Prostate gland (tissue), 2 donors: Measurements from ENCODE around the gene GBX1. TPM values are rescaled to one million over a fixed set of nuclear protein-coding genes. Genes with fewer than 3 reads are reported as not detected.

ENCODE experiments used
- DNase-seq: peaks from one replicate; pipeline ENCODE4 v3.0.0-alpha.2; 2019; ENCODE audit warnings: low spot score
- H3K27ac ChIP-seq, 2 donors: fragments of 200-600 bp; sonication (generic); 2 replicates each; pipeline ENCODE4 v1.5.1; 2017 to 2019
- H3K27me3 ChIP-seq: fragments of 200-600 bp; sonication (generic); replicated peaks from 2 replicates; pipeline ENCODE4 v1.5.1; 2019; ENCODE audit not compliant: insufficient read depth
- H3K36me3 ChIP-seq, 2 donors: fragments of 200-600 bp; sonication (generic); 1 replicate in 1 of 2; 2 replicates in 1 of 2; pipeline versions ENCODE4 v1.5.1 to v1.8.1; 2017 to 2019
- H3K4me1 ChIP-seq: fragments of 200-600 bp; sonication (generic); replicated peaks from 2 replicates; pipeline ENCODE4 v1.5.1; 2019
- H3K4me3 ChIP-seq, 2 donors: fragments of 200-600 bp; sonication (generic); 2 replicates each; pipeline ENCODE4 v1.5.1; 2017 to 2019
- H3K9me3 ChIP-seq: fragments of 200-600 bp; sonication (generic); 2 replicates; pipeline ENCODE4 v1.5.1; 2017
- CTCF ChIP-seq, 4 experiments: fragments of 200-600 bp in 2 of 4; fragments of 450-650 bp in 2 of 4; sonication (generic) in 2 of 4; IDR thresholded peaks; 1 replicate in 3 of 4; 2 replicates in 1 of 4; pipeline ENCODE4 v1.5.1; 2016 to 2019; ENCODE audit warnings: antibody characterized with exemption in 4 of 4, mild to moderate bottlenecking in 2 of 4, moderate library complexity in 2 of 4
- POLR2A ChIP-seq: fragments of 450-650 bp; IDR thresholded peaks from one replicate; pipeline ENCODE4 v1.6.1; 2016; ENCODE audit warnings: antibody characterized with exemption, mild to moderate bottlenecking
- POLR2AphosphoS5 ChIP-seq: sonication (generic); formaldehyde crosslinking; IDR thresholded peaks from one replicate; pipeline ENCODE4 v1.6.1; 2017; ENCODE audit warnings: antibody characterized with exemption
- WGBS: methylation state at CpG from one replicate; pipeline ENCODE4 v1.1.5; 2018; 5-methylcytosine and 5-hydroxymethylcytosine counted together
- intact Hi-C: fragments of 100-400 bp; cut with DNase I; formaldehyde crosslinking; loops from one replicate; pipeline ENCODE4 v1.14.2; 2022
- total RNA-seq, 2 donors: library from RNA; depleted of rRNA; stranded (reverse); fragments of >200 nt; gene quantifications; one replicate each; pipeline ENCODE4 v1.1.0, GENCODE V29; 2016

Gene GBX1
- total RNA-seq, 2 donors from 2014 or later, result not detected

- no peaks in the 10 kb centered on the region for H3K36me3 ChIP-seq
- TF ChIP-seq POLR2AphosphoS5, result no peak
- no peak for TF ChIP-seq CTCF (IDR thresholded peaks at IDR 0.05)
- TF ChIP-seq POLR2A, result no peak
- 91% methylated on average over 13 of the region's 16 CpGs for WGBS
- H3K4me1 ChIP-seq, result no peaks in the 10 kb centered on the region
- no peak overlapping the region for H3K4me3 ChIP-seq
- no peak for DNase-seq
- no peak overlapping the region for H3K27ac ChIP-seq
- intact Hi-C loops, result no loop called here
- H3K9me3 ChIP-seq, result no peaks in the 10 kb centered on the region
- no peaks in the 10 kb centered on the region for H3K27me3 ChIP-seq
These were observed 18.5 kb upstream of the GBX1 start for GRCh38 chr7:151185762-151186639.

GRCh38 chr7:151181011-151181431 is 13.5 kb upstream of the GBX1 start:
- no peaks in the 10 kb centered on the region for H3K4me1 ChIP-seq
- H3K9me3 ChIP-seq, result no peaks in the 10 kb centered on the region
- intact Hi-C loops, result no loop called here
- H3K36me3 ChIP-seq, result no peaks in the 10 kb centered on the region
- H3K4me3 ChIP-seq, result no peak overlapping the region
- no peak overlapping the region for H3K27ac ChIP-seq
- TF ChIP-seq POLR2AphosphoS5 (no peak), CTCF (IDR thresholded peaks at IDR 0.05) (no peak), POLR2A (no peak)
- 87% methylated on average over 20 of the region's 22 CpGs for WGBS
- H3K27me3 ChIP-seq, result no peaks in the 10 kb centered on the region
- DNase-seq, result no peak

GRCh38 chr7:151179946-151180345 is 12.5 kb upstream of the GBX1 start:
- no peak overlapping the region for H3K4me3 ChIP-seq
- no peaks in the 10 kb centered on the region for H3K4me1 ChIP-seq
- intact Hi-C loops, result loop anchor here (5.0 kb wide), 1 partner anchor 122 kb away; no protein-coding TSS in a partner anchor
- no peaks in the 10 kb centered on the region for H3K27me3 ChIP-seq
- H3K27ac ChIP-seq, result no peak overlapping the region
- no peak for TF ChIP-seq POLR2AphosphoS5
- no peak for TF ChIP-seq POLR2A
- TF ChIP-seq CTCF (IDR thresholded peaks at IDR 0.05), result no peak
- no peaks in the 10 kb centered on the region for H3K36me3 ChIP-seq
- WGBS, result 88% methylated on average over 4 of the region's 4 CpGs
- DNase-seq, result no peak
- H3K9me3 ChIP-seq, result no peaks in the 10 kb centered on the region

- intact Hi-C loops, result loop anchor here (5.0 kb wide), 1 partner anchor 123 kb away; no protein-coding TSS in a partner anchor
- TF ChIP-seq POLR2A, result no peak
- no peak for TF ChIP-seq POLR2AphosphoS5
- no peak for TF ChIP-seq CTCF (IDR thresholded peaks at IDR 0.05)
- Histone ChIP-seq H3K36me3 (no peaks in the 10 kb centered on the region), H3K4me1 (no peaks in the 10 kb centered on the region), H3K9me3 (no peaks in the 10 kb centered on the region), H3K27ac (no peak overlapping the region), H3K4me3 (no peak overlapping the region), H3K27me3 (no peaks in the 10 kb centered on the region)
- no peak for DNase-seq
- WGBS, result 71% methylated on average over 8 of the region's 8 CpGs
These were observed 11.9 kb upstream of the GBX1 start for GRCh38 chr7:151179287-151179860.

GRCh38 chr7:151178831-151179230 is 11.3 kb upstream of the GBX1 start:
- H3K27ac ChIP-seq, result no peak overlapping the region
- H3K36me3 ChIP-seq, result no peaks in the 10 kb centered on the region
- 84% methylated on average over 2 of the region's 2 CpGs for WGBS
- no peaks in the 10 kb centered on the region for H3K4me1 ChIP-seq
- no peak overlapping the region for H3K4me3 ChIP-seq
- intact Hi-C loops, result loop anchor here (5.0 kb wide), 1 partner anchor 123 kb away; no protein-coding TSS in a partner anchor
- no peak for DNase-seq
- no peaks in the 10 kb centered on the region for H3K9me3 ChIP-seq
- no peaks in the 10 kb centered on the region for H3K27me3 ChIP-seq
- TF ChIP-seq CTCF (IDR thresholded peaks at IDR 0.05), result no peak
- TF ChIP-seq POLR2AphosphoS5, result no peak
- TF ChIP-seq POLR2A, result no peak
